Measurements from ENCODE around the gene EPHA10.
A peak's percentile ranks its signal among the peaks of the same experiment; 100 is the strongest.
"Not testable (repeated sequence)": the region's sequence is repeated elsewhere in the genome, so short reads cannot be mapped to it uniquely, and the experiment has no call there.

EPHA10 gene

DNA sequence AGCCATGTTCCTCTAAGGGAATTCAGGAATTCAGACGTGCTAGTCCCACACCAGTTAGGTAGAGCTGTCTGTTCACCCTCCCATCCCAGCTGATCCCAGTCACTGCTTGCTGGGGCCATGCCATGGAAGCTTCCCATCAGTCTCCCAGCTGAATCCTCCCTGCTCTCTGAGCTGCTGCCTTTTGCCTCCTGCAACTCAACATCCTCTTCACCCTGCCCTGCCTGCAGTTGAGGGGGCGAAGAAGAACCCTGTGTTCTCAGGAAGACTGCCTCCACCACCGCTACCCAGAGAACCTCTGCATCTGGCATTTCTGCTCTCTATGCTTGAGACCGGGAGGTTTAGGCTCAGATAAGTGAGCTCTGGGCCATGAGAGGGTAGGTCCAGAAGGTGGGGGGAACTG is 56.4 kb downstream of the EPHA10 start:
- no peak for DNase-seq

DNA sequence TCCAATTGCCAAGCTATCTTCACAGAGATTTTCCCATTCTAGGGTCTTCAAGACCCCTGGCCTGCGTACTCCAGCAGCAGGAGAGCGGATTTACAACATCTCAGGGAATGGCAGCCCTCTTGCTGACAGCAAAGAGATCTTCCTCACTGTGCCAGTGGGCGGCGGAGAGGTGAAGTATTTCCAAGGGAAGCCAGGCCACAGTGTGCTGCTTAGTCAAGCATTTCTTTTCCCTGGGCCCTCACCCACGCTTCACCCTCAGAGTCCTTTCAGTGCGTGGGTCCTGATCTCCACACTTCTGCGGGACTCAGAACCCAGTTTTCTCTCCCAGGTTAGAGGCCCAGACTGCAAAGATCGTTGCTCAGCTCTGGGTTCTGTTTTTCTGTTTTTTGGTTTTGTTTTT is 59.5 kb downstream of the EPHA10 start:
- DNase-seq = no peak

GRCh38 chr1:37704966-37705365 is 60.0 kb downstream of the EPHA10 start:
- DNase-seq = no peak

DNA sequence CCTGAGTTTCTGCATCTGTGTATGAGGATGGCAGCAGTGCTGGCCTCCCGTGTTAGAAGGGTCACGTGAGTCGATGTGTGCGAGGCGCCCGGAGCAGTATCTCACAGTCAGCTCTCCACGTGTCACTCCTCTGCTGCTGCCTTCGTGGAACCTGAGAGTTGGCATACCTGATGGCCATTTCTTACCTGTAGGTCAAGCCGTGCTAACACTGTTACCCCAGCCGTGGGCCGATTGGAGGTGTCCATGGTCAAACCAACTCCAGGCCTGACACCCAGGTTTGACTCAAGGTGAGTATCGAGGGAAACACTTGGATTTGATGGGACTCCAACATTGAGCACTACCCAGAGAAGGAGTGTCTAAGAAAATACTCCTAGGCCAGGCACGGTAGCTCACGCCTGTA is 61.9 kb downstream of the EPHA10 start:
- DNase-seq = no peak

DNA sequence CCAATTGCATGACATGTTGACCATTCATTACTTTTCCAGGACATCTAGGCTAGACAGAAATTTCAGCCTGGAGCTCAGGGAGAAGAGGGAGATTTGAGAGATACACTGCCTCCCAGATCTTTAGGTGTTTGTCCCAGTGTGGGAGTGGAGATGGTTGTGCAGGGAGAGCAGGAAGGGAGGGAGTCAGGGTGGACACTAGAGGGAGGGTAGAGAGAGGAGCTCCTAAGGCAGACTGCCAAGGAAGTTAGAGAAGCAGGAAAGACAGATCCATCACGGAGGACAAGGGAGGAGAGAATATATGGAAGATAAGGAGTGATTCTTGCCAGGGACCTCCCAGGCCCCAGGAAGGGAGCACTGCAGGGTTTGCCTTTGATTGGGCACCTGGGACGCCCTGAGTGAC is 63.9 kb downstream of the EPHA10 start:
- DNase-seq = no peak

- no peak for DNase-seq
Measured at GRCh38 chr1:37699147-37699546, 65.8 kb downstream of the EPHA10 start.

- DNase-seq = no peak
Measured at GRCh38 chr1:37697737-37698136, 67.2 kb downstream of the EPHA10 start.

- no peak for DNase-seq
Measured at GRCh38 chr1:37697090-37697489, 67.8 kb downstream of the EPHA10 start.

GRCh38 chr1:37692834-37693175 is 72.1 kb downstream of the EPHA10 start:
- DNase-seq = no peak

DNA sequence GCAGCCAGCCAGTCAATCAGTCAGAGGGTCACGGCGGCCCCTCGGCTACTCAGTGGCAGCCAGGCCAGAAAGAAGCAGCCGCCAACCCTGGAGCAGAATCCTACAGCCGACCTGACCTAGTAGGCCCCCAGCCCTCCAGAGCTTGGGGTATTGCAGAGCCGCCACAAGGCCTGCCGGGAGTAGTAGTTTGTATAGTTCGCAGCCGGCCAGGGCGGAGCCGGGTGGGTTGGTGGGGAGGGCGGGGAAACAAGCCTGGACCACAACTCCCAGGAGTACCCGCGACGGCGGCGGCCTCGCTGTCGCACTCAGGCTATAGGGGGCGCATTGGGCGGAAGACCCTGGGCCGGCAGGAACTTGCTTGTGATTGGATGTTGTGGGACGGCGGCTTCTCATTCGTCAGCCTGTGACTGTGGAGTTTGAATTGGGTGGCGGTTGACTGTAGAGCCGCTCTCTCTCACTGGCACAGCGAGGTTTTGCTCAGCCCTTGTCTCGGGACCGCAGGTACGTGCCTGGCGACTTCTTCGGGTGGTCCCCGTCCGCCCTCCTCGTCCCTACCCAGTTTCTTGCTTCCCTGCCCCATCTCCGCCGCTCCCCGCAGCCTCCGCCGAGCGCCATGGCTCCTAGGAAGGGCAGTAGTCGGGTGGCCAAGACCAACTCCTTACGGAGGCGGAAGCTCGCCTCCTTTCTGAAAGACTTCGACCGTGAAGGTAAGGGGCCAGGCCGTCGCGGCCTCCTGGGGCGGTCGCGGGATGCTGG is 72.7 kb downstream of the EPHA10 start, which contains the start of gene CDCA8:
Gene CDCA8, plus strand, starts transcription at position 439 of the 756 bp plus-strand sequence. Its CDS starts 175 bp downstream, at position 614.
- peak; percentile 100 for DNase-seq

DNA sequence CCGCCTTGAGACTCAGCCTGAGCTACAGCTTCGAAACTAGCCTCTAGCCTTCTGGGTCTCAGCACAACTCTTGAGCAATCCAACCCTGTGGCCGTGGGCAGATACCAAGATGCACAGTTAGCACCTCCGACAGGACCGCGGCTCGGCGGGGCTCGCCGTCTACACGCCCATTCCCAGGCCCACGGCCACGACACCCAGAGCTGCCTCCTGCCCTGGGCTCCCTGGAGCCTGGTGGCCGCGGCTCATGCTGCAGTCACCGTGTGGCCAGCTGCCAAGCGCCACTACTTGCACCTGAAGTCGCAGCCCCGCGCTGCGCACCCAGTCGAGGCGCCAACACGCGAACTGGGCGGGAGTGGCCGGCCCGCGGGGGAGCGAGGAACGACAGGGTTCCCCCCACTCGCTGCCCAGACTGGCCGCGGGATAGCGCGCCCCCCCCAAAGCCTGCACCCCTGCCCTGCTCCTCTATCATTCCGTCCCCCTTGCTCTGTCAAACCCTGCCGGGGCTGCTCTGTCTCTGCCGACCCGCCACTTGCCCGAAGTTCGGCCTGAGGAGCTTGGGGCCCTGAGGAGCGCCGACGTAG is 73.3 kb downstream of the EPHA10 start:
- DNase-seq = peak; percentile 30

DNA sequence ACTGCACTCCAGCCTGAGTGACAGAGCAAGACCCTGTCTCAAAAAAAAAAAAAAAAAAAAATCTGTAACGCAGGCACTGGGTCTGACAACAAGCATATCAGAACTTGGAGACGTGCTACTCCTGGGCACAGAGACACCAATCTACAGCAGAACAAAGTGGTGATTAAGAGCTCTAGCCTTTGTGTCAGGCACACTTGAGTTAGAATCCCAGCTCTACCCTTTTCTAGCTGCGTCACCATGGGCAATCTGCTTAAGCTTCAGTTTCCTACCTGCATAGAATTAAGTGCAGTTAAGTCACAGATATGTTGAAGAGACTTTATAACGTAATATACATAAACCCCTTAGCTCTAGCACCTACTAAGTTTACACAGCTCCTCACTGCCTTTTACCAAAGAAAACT is 76.0 kb downstream of the EPHA10 start:
- no peak for DNase-seq

- DNase-seq = not testable (repeated sequence)
Measured at GRCh38 chr1:37687764-37688163, 77.2 kb downstream of the EPHA10 start.

DNA sequence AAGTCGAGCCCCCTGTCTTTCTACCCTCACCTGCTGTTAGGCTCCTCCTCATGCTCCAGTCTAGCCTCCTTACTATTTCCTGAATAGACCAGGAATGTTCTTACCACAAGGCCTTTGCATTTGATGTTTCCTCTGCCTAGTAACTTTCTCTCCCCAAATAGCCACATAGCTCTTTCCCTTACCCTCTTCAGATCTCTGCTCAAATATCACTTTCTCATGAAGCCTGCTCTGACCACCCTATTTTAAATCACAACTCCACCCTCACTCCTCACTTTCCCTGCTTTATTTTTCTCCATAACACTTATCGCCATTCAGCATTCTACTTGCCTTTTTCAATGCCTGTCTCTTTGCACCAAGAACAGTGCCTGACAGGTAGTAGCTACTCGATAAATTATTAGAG is 79.2 kb downstream of the EPHA10 start:
- no peak for DNase-seq

- not testable (repeated sequence) for DNase-seq
Measured at GRCh38 chr1:37684182-37684581, 80.7 kb downstream of the EPHA10 start.

DNA sequence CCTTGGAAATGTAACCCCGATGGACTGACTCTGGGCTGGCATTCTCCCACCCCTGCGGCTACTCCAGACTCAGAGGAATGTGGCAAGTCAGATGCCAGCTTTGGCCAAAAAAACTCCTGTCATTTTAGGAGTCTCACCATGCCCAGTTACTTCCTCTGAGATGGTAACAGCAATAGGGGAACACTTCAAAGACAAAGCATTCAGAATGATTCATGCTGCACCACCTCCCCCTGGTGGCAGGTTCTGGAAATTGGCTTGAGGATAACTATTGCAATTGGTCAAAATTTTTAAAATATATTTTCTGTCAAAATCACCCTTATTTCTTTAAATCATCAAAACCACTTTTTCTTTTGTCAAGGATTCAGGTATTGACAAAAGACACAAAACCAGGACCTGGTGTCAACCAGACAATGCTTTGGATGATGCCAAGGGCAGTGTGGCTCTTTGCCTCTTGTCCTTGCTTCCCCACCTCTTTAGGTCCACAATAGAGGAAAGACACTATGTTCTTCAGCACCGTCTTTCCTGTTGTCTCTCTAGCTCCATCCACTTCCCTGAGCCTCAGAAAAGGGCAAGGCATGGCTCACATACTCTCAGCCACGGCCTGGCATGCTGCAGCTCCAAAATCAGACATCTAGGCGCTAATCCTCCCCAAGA is 82.5 kb downstream of the EPHA10 start:
- DNase-seq = peak; percentile 53

- DNase-seq = no peak
Measured at GRCh38 chr1:37680933-37681332, 84.0 kb downstream of the EPHA10 start.

GRCh38 chr1:37677808-37678207 is 87.1 kb downstream of the EPHA10 start:
- no peak for DNase-seq

- no peak for DNase-seq
Measured at GRCh38 chr1:37677143-37677439, 87.8 kb downstream of the EPHA10 start.

DNA sequence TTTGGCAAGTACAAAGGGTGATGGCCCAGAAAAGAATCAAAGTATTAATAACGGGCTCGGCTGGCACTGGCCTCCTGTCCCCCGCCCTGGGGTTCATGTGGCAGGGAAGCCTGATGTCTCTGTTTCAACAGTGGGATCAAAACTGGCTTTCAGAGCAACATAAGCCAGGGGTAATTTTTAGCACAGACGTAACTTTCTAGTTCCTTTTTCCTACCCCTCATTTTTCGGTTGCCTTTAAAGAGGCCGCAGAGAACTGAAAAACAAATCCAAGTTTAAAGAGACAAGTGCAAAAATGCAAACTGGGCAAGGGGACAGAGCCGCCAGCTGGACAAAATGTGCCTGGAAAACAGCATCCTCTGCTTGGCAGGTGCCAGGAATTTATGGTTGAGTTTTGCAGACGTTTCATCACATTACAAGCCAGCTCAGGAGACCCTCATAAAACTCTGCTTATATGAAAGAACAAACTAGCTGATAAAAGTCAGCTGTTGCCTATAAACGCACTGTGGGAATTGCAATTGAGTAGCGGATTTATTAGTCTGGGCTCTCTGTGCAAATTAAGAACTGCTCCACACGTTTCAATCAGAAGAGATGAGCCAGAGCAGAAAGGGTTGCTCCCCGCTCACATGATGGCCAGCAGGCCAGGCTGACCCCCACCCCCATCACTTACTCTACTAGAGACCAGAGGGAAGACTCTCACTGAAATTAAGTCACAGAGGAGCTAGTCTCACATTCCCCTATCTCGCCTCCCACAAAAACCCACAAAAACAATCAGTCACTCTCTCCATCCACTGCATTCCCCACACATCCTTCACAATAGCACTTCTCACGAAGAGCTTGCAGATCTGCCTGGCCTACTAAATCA is 88.4 kb downstream of the EPHA10 start:
- DNase-seq = no peak

DNA sequence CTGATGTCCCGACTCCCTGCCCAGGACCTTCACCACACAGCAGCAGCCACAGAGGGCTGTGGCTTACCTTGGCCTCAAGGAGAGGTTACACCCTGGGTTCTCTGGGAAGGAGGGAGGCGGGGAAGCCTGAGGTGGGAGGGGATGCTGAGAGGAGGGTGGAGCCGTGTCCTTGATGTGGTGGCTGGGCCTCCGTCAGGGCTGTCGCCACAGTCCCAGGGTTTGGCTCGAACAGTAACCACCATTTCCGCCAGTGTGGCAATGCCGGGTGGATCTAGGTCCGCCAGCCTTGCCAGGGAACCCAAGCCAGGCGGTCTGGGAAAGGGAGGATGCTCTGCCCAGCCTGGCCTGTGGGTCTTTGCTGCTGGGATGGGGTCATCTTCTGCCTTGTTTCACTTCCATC is 91.0 kb downstream of the EPHA10 start:
- DNase-seq = no peak

DNA sequence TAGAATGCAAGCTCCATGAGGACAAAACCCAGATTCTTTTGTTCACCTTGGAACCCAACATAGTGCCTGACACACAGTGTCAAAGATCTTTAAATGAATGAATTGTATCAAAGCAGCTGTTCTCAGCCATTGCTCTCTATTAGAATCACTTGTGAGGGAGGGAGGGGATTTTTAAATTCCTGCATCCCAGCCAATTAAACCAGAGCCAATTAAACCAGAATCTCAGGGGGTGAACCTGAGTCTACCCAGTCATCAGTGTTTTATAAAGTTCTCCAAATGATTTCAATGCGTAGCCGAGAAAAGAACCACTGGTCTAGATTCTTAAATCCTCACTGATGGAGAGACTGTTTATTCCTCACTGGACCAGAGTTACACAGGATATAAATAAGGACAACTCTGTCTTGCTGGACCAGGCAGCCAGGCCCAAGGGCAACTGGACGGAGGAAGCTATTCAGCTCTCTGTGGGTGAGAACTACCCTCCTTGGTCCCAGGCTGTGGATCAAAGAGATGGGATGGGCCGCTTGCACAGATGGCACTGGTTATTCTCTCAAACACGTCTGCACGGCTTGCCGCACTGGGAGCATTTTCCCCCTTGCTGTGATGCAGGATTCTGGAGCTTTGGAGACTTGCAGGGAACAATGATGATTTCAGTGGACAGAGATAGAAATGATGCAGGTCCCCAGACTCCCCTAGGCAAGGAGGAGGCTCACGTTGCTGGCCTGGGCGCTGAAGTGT is 92.6 kb downstream of the EPHA10 start:
- DNase-seq = no peak

GRCh38 chr1:37671261-37671660 is 93.7 kb downstream of the EPHA10 start:
- no peak for DNase-seq
